Sigmoid colon (tissue), 7 donors: ENCODE results near the gene SSTR5. TPM values are rescaled to one million over a fixed set of nuclear protein-coding genes. Genes with fewer than 3 reads are reported as not detected.

ENCODE experiments used
- DNase-seq: peaks from one replicate; pipeline ENCODE4 v3.0.0-alpha.2; 2019
- H3K27ac ChIP-seq, 4 donors: fragments of 200-600 bp; sonication (generic); one replicate each; pipeline ENCODE4 v1.5.1; 2016 to 2019; ENCODE audit warnings: mild to moderate bottlenecking in 1 of 4
- H3K27me3 ChIP-seq, 3 donors: fragments of 200-600 bp; sonication (generic); one replicate each; pipeline ENCODE4 v1.5.1; 2019; ENCODE audit warnings: mild to moderate bottlenecking in 1 of 3
- H3K36me3 ChIP-seq, 4 donors: fragments of 200-600 bp; sonication (generic); one replicate each; pipeline ENCODE4 v1.5.1; 2016 to 2019
- H3K4me1 ChIP-seq, 4 donors: fragments of 200-600 bp; sonication (generic); one replicate each; pipeline ENCODE4 v1.5.1; 2017 to 2019
- H3K4me3 ChIP-seq, 4 donors: fragments of 200-600 bp; sonication (generic); one replicate each; pipeline ENCODE4 v1.5.1; 2017 to 2019; ENCODE audit warnings: mild to moderate bottlenecking in 2 of 4, moderate library complexity in 1 of 4
- H3K9me3 ChIP-seq, 4 donors: fragments of 200-600 bp in 3 of 4; sonication (generic) in 3 of 4; one replicate each; pipeline versions ENCODE4 v1.5.1 to v1.6.1; 2013 to 2019
- CTCF ChIP-seq, 4 experiments: fragments of 450-650 bp in 3 of 4; fragments of 200-600 bp in 1 of 4; IDR thresholded peaks; one replicate each; pipeline ENCODE4 v1.5.1; 2016 to 2019; ENCODE audit warnings: antibody characterized with exemption in 4 of 4, mild to moderate bottlenecking in 3 of 4, moderate library complexity in 2 of 4
- EP300 ChIP-seq, 4 donors: sonication (generic); formaldehyde crosslinking; IDR thresholded peaks; one replicate each; pipeline ENCODE4 v1.6.1; 2017; ENCODE audit warnings: antibody characterized with exemption in 4 of 4
- POLR2A ChIP-seq, 2 donors: fragments of 450-650 bp; IDR thresholded peaks; one replicate each; pipeline ENCODE4 v1.6.1; 2016; ENCODE audit warnings: antibody characterized with exemption in 2 of 2, mild to moderate bottlenecking in 2 of 2, moderate library complexity in 2 of 2
- POLR2AphosphoS5 ChIP-seq, 4 donors: sonication (generic); formaldehyde crosslinking; IDR thresholded peaks; one replicate each; pipeline ENCODE4 v1.6.1; 2017; ENCODE audit warnings: antibody characterized with exemption in 4 of 4
- WGBS, 2 donors: extraction: QIAGEN DNeasy Blood & Tissue Kit; methylation state at CpG; one replicate each; pipeline ENCODE4 v1.1.7; 2013; 5-methylcytosine and 5-hydroxymethylcytosine counted together
- intact Hi-C: fragments of 100-400 bp; cut with DNase I; formaldehyde crosslinking; loops from one replicate; pipeline ENCODE4 v1.15.1; 2023
- polyA plus RNA-seq, 3 donors: library from polyadenylated mRNA; stranded (reverse); fragments of 200-250 nt; gene quantifications; one replicate each; pipeline ENCODE4 v1.2.3, GENCODE V29; 2013
- total RNA-seq, 4 donors: library from RNA; depleted of rRNA; stranded (reverse); fragments of >200 nt; gene quantifications; one replicate each; pipeline ENCODE4 v1.1.0, GENCODE V29; 2016
- donor health status: healthy with polysubstance abuse.
- donor health status: Bipolar disorder and iron deficiency.
- donor health status: healthy.

The SSTR5 gene
- total and polyA plus RNA-seq, 7 donors, result 0.04 TPM; not detected in 6

GRCh38 chr16:1113889-1114526, 41.5 kb downstream of the SSTR5 start:
- Histone ChIP-seq H3K4me3 (no peak overlapping the region), H3K27ac (no peak overlapping the region), H3K36me3 (no peaks in the 10 kb centered on the region), H3K9me3 (no peaks in the 10 kb centered on the region), H3K4me1 (peaks cover 0 to 6% (median 6%) of the 10 kb centered on the region in 4 donors), H3K27me3 (no peaks in the 10 kb centered on the region)
- TF ChIP-seq EP300 (IDR thresholded peaks at IDR 0.05), result no peak
- no peak for TF ChIP-seq POLR2AphosphoS5 (IDR thresholded peaks at IDR 0.05)
- TF ChIP-seq POLR2A (IDR thresholded peaks at IDR 0.05), result no peak
- no peak for TF ChIP-seq CTCF (IDR thresholded peaks at IDR 0.05)
- DNase-seq, result no peak
- 81 to 85% methylated on average over 15 of the region's 15 CpGs for WGBS, 2 donors
- intact Hi-C loops, result no loop called here

GRCh38 chr16:1116693-1117077, 44.1 kb downstream of the SSTR5 start:
- Histone ChIP-seq H3K4me1 (no peaks in the 10 kb centered on the region), H3K4me3 (no peak overlapping the region), H3K27ac (no peak overlapping the region), H3K9me3 (no peaks in the 10 kb centered on the region), H3K27me3 (no peaks in the 10 kb centered on the region), H3K36me3 (no peaks in the 10 kb centered on the region)
- intact Hi-C loops, result no loop called here
- DNase-seq, result no peak
- TF ChIP-seq CTCF (IDR thresholded peaks at IDR 0.05) (no peak), EP300 (IDR thresholded peaks at IDR 0.05) (no peak), POLR2A (IDR thresholded peaks at IDR 0.05) (no peak), POLR2AphosphoS5 (IDR thresholded peaks at IDR 0.05) (no peak)
- WGBS, 2 donors, result 47 to 60% methylated on average over 16 of the region's 16 CpGs

- no peak overlapping the region for H3K4me3 ChIP-seq
- no peaks in the 10 kb centered on the region for H3K4me1 ChIP-seq
- H3K36me3 ChIP-seq, result no peaks in the 10 kb centered on the region
- no peak for TF ChIP-seq EP300 (IDR thresholded peaks at IDR 0.05)
- no peak overlapping the region for H3K27ac ChIP-seq
- intact Hi-C loops, result no loop called here
- 30 to 57% methylated on average over 34 of the region's 34 CpGs for WGBS, 2 donors
- no peak for DNase-seq
- no peaks in the 10 kb centered on the region for H3K9me3 ChIP-seq
- H3K27me3 ChIP-seq, result no peaks in the 10 kb centered on the region
These were observed 44.8 kb downstream of the SSTR5 start for GRCh38 chr16:1117176-1117900.

- Histone ChIP-seq H3K4me1 (no peaks in the 10 kb centered on the region), H3K27me3 (no peaks in the 10 kb centered on the region), H3K36me3 (no peaks in the 10 kb centered on the region), H3K4me3 (no peak overlapping the region), H3K9me3 (no peaks in the 10 kb centered on the region), H3K27ac (no peak overlapping the region)
- intact Hi-C loops, result no loop called here
- 60 to 79% methylated on average over 19 of the region's 19 CpGs for WGBS, 2 donors
- DNase-seq, result no peak
- TF ChIP-seq EP300 (IDR thresholded peaks at IDR 0.05) (no peak), CTCF (IDR thresholded peaks at IDR 0.05) (no peak), POLR2AphosphoS5 (IDR thresholded peaks at IDR 0.05) (no peak), POLR2A (IDR thresholded peaks at IDR 0.05) (no peak)
These were observed 45.4 kb downstream of the SSTR5 start for GRCh38 chr16:1117926-1118325.

GRCh38 chr16:1119129-1119528, 46.6 kb downstream of the SSTR5 start:
- no peaks in the 10 kb centered on the region for H3K27me3 ChIP-seq
- WGBS, 2 donors, result 72 to 74% methylated on average over 19 of the region's 19 CpGs

More at GRCh38 chr16:1119129-1119528, 46.6 kb downstream of the SSTR5 start:
- no peaks in the 10 kb centered on the region for H3K9me3 ChIP-seq
- no peak for DNase-seq
- TF ChIP-seq POLR2AphosphoS5 (IDR thresholded peaks at IDR 0.05) (no peak), EP300 (IDR thresholded peaks at IDR 0.05) (no peak), CTCF (IDR thresholded peaks at IDR 0.05) (no peak), POLR2A (IDR thresholded peaks at IDR 0.05) (no peak)
- H3K4me3 ChIP-seq, result no peak overlapping the region
- intact Hi-C loops, result no loop called here
- no peak overlapping the region for H3K27ac ChIP-seq
- no peaks in the 10 kb centered on the region for H3K36me3 ChIP-seq
- no peaks in the 10 kb centered on the region for H3K4me1 ChIP-seq
